Nephron (organoid): ENCODE data around the gene RAP2C.
A peak's percentile ranks its signal among the peaks of the same experiment; 100 is the strongest.

ENCODE experiments used
- H3K27ac Mint-ChIP-seq, 3 experiments: 2 replicates each; pipeline ENCODE4 v1.8.0; 2020; ENCODE audit warnings: mixed read lengths in 3 of 3, mild to moderate bottlenecking in 2 of 3, moderate library complexity in 1 of 3
- H3K27me3 Mint-ChIP-seq: 2 replicates; pipeline ENCODE4 v1.8.0; 2021; ENCODE audit warnings: low read depth, mild to moderate bottlenecking, moderate library complexity, mixed read lengths
- H3K36me3 Mint-ChIP-seq: 2 replicates; pipeline ENCODE4 v1.8.0; 2020; ENCODE audit warnings: low read depth, mixed read lengths
- H3K4me1 Mint-ChIP-seq: 2 replicates; pipeline ENCODE4 v1.8.0; 2020; ENCODE audit warnings: mixed read lengths
- H3K4me3 Mint-ChIP-seq, 3 experiments: 2 replicates each; pipeline ENCODE4 v1.8.0; 2020; ENCODE audit warnings: mild to moderate bottlenecking in 3 of 3, mixed read lengths in 3 of 3, moderate library complexity in 2 of 3
- H3K9me3 Mint-ChIP-seq: 2 replicates; pipeline ENCODE4 v1.8.0; 2020; ENCODE audit warnings: mixed read lengths
- TF ChIP-seq, protein P1 (sequence below), 3 experiments: fragments of 200-600 bp; sonication (generic); IDR thresholded peaks; one replicate each; pipeline ENCODE4 v1.5.0; 2021; ENCODE audit warnings: antibody characterized with exemption in 3 of 3; ENCODE audit not compliant: unreplicated experiment in 3 of 3

Gene RAP2C

DNA sequence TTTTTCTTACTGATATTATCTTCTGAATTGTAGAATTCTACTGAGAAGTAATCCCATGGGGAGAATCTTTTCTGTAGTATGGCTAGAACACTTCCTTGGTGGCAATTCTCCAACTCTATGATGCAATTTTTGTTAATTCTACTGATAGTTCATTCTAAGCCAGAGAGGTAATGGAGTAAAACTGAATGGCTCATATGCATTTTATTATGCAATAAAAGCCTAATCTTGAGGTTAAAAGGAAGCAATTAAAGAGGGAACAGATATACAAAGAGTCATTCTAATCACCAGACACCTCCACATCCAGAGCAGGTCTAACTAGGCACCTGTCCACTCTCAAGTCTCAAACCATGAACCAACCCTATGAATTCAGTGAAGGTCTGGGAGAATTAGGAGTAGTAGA, 9.7 kb downstream of the RAP2C start:
- Mint-ChIP-seq H3K36me3 (peaks cover 80% of the 10 kb centered on the region), H3K9me3 (no peaks in the 10 kb centered on the region), H3K27ac (peak overlapping the region; percentile 66 to 76 (median 73)), H3K27me3 (no peaks in the 10 kb centered on the region), H3K4me1 (peaks cover 72% of the 10 kb centered on the region), H3K4me3 (peak overlapping the region in 2 of 3 experiments; percentile 26 to 46)
- TF ChIP-seq, protein P1, sequence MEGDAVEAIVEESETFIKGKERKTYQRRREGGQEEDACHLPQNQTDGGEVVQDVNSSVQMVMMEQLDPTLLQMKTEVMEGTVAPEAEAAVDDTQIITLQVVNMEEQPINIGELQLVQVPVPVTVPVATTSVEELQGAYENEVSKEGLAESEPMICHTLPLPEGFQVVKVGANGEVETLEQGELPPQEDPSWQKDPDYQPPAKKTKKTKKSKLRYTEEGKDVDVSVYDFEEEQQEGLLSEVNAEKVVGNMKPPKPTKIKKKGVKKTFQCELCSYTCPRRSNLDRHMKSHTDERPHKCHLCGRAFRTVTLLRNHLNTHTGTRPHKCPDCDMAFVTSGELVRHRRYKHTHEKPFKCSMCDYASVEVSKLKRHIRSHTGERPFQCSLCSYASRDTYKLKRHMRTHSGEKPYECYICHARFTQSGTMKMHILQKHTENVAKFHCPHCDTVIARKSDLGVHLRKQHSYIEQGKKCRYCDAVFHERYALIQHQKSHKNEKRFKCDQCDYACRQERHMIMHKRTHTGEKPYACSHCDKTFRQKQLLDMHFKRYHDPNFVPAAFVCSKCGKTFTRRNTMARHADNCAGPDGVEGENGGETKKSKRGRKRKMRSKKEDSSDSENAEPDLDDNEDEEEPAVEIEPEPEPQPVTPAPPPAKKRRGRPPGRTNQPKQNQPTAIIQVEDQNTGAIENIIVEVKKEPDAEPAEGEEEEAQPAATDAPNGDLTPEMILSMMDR (IDR thresholded peaks at IDR 0.05; ENCODE audit: unreplicated experiment in 3 of 3), result no peak

DNA sequence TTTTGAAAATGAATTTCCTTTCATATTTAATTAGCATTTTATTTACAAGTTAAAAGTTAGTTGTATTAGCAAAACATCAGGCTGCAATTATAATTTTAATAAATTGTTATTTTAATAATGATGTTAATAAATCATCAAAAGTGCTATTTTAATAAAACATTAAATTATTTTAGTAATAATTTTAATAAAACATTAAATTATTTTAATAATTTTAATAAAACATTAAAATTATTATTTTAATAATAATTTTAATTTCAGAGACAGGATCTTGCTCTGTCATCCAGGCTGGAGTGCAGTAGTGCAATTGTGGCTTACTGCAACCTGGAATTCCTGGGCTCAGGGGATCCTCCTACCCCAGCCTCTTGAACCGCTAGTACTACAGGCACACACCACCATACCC, 10.8 kb downstream of the RAP2C start:
- Mint-ChIP-seq H3K4me3 (no peak overlapping the region), H3K27me3 (no peaks in the 10 kb centered on the region), H3K27ac (peak overlapping the region in 1 of 3 experiments; percentile 76), H3K9me3 (no peaks in the 10 kb centered on the region), H3K4me1 (peaks cover 61% of the 10 kb centered on the region), H3K36me3 (peaks cover 81% of the 10 kb centered on the region)
- TF ChIP-seq, protein P1 (IDR thresholded peaks at IDR 0.05; ENCODE audit: unreplicated experiment in 3 of 3), result no peak

DNA sequence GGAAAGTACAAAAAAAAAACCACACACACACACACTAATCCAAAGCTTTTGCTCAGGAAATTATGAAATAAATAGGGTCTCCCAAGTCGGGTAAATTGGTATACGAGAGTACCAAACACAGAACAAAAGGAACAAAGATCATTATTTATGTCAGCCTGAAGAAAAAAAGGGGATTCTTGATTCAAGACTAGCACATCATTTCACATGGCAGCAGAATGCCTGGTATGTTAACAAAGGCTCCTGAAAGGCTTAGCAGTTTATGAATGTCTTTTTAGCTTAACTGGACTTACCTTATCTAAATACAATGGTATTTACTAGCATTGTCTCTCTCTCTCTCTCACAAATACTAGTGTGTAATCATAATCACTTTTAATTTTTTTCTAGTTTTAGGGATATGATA, 11.3 kb downstream of the RAP2C start:
- no peaks in the 10 kb centered on the region for H3K9me3 Mint-ChIP-seq
- no peaks in the 10 kb centered on the region for H3K27me3 Mint-ChIP-seq
- peaks cover 83% of the 10 kb centered on the region for H3K36me3 Mint-ChIP-seq
- peak overlapping the region in 2 of 3 experiments; percentile 55 to 68 for H3K27ac Mint-ChIP-seq
- TF ChIP-seq, protein P1 (IDR thresholded peaks at IDR 0.05; ENCODE audit: unreplicated experiment in 3 of 3), result no peak
- peak overlapping the region in 2 of 3 experiments; percentile 4 to 9 for H3K4me3 Mint-ChIP-seq
- peaks cover 58% of the 10 kb centered on the region for H3K4me1 Mint-ChIP-seq

DNA sequence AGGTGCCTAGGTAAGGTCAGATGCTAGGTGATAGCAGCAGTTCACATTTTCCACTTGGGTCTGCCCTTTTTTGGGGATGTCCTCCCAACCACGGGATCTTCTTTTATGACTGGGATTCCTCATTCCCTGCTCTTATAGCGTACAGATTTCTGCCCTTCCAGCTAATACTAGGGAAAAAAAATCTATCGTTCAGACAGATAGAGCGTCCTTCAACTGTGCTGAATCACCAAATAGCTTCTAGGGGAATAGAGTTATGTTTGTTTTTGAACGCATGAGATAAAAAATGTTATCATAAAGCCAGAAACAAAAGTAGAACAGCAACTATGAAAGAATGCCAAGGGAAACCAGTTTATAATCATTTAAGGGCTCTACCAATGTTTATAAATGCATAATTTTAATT, 13.0 kb downstream of the RAP2C start:
- Mint-ChIP-seq H3K9me3 (no peaks in the 10 kb centered on the region), H3K4me1 (peaks cover 43% of the 10 kb centered on the region), H3K36me3 (peaks cover 73% of the 10 kb centered on the region), H3K27ac (peak overlapping the region; percentile 46 to 90 (median 56)), H3K27me3 (no peaks in the 10 kb centered on the region), H3K4me3 (peak overlapping the region in 2 of 3 experiments; percentile 11)
- TF ChIP-seq, protein P1 (IDR thresholded peaks at IDR 0.05; ENCODE audit: unreplicated experiment in 3 of 3), result no peak

DNA sequence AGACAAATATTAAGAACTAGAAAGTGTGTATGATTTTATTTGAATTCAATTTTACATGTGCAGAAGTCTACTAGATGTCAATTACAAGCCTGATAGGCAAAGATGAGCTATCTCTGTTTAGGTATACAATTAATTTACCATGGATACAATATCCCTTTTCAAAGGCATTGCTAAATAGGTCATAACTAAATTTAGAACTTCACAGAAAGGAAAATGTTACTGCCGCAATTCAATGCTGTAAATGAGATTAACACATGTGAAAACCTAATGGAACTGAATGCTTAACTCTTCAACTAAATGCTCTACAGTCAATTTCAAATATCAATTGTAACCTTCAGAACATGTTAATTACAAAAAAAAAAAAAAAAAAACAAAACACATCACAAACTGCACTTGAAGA, 14.6 kb downstream of the RAP2C start:
- Mint-ChIP-seq H3K4me3 (no peak overlapping the region), H3K4me1 (peaks cover 38% of the 10 kb centered on the region), H3K27me3 (no peaks in the 10 kb centered on the region), H3K9me3 (no peaks in the 10 kb centered on the region), H3K36me3 (peaks cover 67% of the 10 kb centered on the region), H3K27ac (no peak overlapping the region)
- TF ChIP-seq, protein P1 (IDR thresholded peaks at IDR 0.05; ENCODE audit: unreplicated experiment in 3 of 3), result no peak

DNA sequence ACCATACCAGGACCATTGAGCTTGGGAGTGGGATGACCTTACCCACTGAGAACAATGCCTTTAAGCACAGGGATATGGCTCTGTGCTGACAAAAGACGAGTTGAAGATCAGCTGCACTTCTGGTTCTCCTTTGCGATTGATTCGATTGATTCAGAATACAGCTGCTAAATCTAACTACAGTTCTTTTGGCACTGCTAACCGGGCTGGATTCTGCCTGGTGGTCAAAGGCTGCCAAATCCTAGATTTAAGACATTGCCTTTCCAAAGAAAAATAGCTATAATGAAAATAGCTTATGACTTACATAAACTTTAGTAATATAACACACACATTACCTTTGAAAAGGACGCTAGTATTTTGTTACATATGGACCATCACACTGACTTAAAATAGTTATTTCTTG, 18.3 kb downstream of the RAP2C start:
- Mint-ChIP-seq H3K27me3 (no peaks in the 10 kb centered on the region), H3K27ac (no peak overlapping the region), H3K36me3 (peaks cover 44% of the 10 kb centered on the region), H3K4me1 (peaks cover 22% of the 10 kb centered on the region), H3K4me3 (no peak overlapping the region), H3K9me3 (peaks cover 5% of the 10 kb centered on the region)
- TF ChIP-seq, protein P1 (IDR thresholded peaks at IDR 0.05; ENCODE audit: unreplicated experiment in 3 of 3), result no peak
